Measurements from ENCODE around the gene TOR1B.

DNA sequence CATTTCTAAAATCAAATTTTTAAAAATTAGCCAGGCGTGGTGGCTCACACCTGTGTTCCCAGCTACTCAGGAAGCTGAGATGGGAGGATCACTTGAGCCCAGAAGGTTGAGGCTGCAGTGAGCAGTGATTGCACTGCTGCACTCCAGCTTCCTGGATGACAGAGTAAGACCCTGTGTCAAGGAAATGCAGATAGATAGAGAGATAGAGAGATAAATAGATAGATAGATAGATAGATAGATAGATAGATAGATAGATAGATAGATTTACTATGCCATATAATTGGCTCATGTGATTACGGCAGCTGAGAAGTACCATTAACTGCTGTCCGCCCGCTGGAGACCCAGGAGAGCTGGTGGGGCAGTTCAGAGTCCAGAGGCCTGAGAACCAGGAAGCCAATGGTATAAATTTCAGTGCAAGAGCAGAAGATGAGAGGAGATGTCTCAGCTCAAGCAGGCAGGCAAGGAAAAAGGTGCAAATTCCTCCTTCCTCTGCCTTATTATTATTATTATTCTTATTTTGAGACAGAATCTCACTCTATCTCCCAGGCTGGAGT lies 37.1 kb upstream of the TOR1B start:
- TF ChIP-seq, protein P1, sequence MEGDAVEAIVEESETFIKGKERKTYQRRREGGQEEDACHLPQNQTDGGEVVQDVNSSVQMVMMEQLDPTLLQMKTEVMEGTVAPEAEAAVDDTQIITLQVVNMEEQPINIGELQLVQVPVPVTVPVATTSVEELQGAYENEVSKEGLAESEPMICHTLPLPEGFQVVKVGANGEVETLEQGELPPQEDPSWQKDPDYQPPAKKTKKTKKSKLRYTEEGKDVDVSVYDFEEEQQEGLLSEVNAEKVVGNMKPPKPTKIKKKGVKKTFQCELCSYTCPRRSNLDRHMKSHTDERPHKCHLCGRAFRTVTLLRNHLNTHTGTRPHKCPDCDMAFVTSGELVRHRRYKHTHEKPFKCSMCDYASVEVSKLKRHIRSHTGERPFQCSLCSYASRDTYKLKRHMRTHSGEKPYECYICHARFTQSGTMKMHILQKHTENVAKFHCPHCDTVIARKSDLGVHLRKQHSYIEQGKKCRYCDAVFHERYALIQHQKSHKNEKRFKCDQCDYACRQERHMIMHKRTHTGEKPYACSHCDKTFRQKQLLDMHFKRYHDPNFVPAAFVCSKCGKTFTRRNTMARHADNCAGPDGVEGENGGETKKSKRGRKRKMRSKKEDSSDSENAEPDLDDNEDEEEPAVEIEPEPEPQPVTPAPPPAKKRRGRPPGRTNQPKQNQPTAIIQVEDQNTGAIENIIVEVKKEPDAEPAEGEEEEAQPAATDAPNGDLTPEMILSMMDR (IDR thresholded peaks at IDR 0.05; ENCODE audit: low read depth, low read length) = no peak
- TF ChIP-seq EZH2phosphoT487 (IDR thresholded peaks at IDR 0.05; ENCODE audit: low read depth) = no peak
